ENCODE measurements around the gene MACIR. TPM values are rescaled to one million over a fixed set of nuclear protein-coding genes. Genes with fewer than 3 reads are reported as not detected.
"Not testable (repeated sequence)": the region's sequence is repeated elsewhere in the genome, so short reads cannot be mapped to it uniquely, and the experiment has no call there.

The MACIR gene
- total RNA-seq, 3 donors from 2014 or later, result 30.3 to 72.5 (median 67.9) TPM

DNA sequence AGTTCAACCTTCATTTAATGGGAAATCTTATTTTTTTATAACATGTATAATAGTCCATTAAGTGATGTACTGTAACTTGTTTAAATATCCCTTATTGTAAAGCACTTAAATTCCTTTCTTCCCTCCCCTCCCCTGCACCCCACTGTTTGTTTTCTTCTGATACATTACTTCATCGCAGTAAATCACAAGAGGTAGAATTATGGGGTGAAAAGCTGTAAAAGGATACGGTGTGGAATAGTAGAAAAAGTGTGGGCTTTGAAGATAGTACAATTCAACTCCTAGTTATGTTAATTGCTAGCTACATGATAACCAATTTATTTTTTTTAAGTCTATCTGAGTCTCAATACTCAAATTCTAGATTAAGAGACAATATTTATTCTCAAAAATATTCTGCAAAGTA is 41.9 kb upstream of the MACIR start:
- ATAC-seq, result no peak
- no peak overlapping the region for H3K4me3 ChIP-seq
- TF ChIP-seq, protein P1, sequence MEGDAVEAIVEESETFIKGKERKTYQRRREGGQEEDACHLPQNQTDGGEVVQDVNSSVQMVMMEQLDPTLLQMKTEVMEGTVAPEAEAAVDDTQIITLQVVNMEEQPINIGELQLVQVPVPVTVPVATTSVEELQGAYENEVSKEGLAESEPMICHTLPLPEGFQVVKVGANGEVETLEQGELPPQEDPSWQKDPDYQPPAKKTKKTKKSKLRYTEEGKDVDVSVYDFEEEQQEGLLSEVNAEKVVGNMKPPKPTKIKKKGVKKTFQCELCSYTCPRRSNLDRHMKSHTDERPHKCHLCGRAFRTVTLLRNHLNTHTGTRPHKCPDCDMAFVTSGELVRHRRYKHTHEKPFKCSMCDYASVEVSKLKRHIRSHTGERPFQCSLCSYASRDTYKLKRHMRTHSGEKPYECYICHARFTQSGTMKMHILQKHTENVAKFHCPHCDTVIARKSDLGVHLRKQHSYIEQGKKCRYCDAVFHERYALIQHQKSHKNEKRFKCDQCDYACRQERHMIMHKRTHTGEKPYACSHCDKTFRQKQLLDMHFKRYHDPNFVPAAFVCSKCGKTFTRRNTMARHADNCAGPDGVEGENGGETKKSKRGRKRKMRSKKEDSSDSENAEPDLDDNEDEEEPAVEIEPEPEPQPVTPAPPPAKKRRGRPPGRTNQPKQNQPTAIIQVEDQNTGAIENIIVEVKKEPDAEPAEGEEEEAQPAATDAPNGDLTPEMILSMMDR (IDR thresholded peaks at IDR 0.05), result no peak
- H3K4me1 ChIP-seq (ENCODE audit: low read depth), result no peaks in the 10 kb centered on the region
- no peaks in the 10 kb centered on the region for H3K36me3 ChIP-seq (ENCODE audit: low read depth)
- intact Hi-C loops (cut with DNase I, micrococcal nuclease), result no loop called here
- H3K9me3 ChIP-seq, result no peaks in the 10 kb centered on the region
- no peak for DNase-seq

DNA sequence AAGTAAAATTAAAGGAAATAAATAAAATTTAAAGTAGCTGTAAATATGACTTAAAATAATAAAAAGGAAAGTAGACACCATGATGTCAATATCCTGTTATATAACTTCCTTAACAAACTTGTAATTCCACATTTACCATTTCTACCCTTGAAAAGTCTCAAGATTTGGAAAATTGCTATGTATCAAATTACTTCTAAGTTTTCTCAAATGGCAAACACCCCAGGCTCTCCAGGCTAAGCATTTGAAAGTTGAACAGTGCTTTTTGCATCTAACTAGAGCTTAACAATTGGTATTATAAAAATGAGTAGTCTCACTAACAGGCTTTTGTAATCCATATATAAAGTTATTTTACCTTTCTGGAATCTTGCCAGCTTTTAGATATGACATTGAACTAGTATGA is 41.5 kb upstream of the MACIR start:
- no peak overlapping the region for H3K4me3 ChIP-seq
- intact Hi-C loops (cut with DNase I, micrococcal nuclease), result no loop called here
- H3K9me3 ChIP-seq, result no peaks in the 10 kb centered on the region
- no peaks in the 10 kb centered on the region for H3K4me1 ChIP-seq (ENCODE audit: low read depth)
- DNase-seq (no peak), ATAC-seq (no peak)
- H3K36me3 ChIP-seq (ENCODE audit: low read depth), result no peaks in the 10 kb centered on the region
- TF ChIP-seq, protein P1 (IDR thresholded peaks at IDR 0.05), result no peak

DNA sequence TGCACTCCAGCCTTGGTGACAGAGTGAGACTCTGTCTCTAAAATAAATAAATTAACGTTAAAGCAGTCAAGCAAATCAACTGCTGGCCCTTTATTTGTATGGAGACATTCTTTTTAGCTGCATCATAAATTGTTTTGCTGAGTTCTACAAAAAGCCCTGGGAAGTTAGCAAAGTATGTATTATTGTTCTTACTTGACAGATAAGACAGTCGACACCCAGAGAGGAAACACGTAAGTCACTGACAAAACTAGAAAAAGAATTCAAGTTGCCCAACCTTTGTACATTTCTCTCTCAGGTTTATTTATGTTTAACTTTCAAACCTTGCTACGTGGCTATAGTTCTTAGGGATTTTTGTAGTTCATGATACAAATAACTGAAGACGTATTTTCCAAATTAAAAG is 40.4 kb upstream of the MACIR start:
- ATAC-seq (no peak), DNase-seq (no peak)
- TF ChIP-seq, protein P1 (IDR thresholded peaks at IDR 0.05), result no peak
- no peaks in the 10 kb centered on the region for H3K4me1 ChIP-seq (ENCODE audit: low read depth)
- H3K36me3 ChIP-seq (ENCODE audit: low read depth), result no peaks in the 10 kb centered on the region
- intact Hi-C loops (cut with DNase I, micrococcal nuclease), result no loop called here
- no peaks in the 10 kb centered on the region for H3K9me3 ChIP-seq
- no peak overlapping the region for H3K4me3 ChIP-seq

DNA sequence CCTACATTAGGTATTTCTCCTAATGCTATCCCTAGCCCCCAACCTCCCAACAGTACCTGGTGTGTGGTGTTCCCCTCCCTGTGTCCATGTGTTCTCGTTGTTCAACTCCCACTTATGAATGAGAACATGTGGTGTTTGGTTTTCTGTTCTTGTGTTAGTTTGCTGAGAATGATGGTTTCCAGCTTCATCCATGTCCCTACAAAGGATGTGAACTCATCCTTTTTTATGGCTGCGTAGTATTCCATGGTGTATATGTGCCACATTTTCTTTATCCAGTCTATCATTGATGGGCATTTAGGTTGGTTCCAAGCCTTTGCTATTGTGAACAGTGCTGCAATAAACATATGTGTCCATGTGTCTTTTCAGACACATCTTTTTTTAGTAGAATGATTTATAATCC is 39.5 kb upstream of the MACIR start:
- H3K36me3 ChIP-seq (ENCODE audit: low read depth); H3K4me1 ChIP-seq (ENCODE audit: low read depth); ATAC-seq; H3K4me3 ChIP-seq; H3K9me3 ChIP-seq; intact Hi-C loops (cut with DNase I, micrococcal nuclease); DNase-seq: not testable (repeated sequence)

DNA sequence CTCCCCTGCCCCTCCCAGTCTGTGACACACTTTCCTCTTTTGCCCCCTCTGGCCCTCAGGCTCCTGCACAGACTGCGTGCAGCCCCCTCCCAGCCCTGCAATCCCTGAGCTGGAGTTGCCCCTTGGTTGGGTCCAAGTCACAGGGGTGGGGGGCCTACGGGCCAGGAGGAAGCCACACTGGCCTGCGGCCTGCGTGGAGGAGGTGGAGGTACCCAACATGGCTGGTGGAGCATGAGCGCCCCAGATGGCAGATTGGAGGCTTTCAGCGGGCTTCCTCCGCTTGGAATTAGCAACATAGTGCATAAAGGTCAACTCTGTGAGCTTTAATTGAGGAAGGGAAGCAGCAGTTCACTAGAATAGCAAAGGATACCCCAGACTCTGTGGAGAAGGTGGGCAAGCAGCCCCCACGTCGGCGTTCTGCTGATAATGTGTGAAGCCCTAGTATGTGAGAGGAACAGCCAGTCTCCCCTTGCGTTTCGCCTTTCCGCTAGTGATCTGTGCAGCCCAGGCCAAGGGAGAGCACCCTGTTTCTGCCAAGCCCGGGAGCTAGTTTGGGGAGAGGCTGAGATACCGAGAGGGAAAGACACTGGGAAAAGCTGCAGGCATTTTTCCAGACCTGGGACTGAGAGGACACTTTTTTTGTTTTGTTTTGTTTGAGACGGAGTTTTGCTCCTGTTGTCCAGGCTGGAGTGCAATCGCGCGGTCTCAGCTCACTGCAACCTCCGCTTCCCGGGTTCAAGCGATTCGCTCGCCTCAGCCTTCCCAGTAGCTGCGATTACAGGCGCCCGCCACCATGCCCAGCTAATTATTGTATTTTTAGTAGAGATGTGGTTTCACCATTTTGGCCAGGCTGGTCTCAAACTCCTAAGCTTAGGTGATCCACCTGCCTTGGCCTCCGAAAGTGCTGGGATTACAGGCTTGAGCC is 35.3 kb upstream of the MACIR start:
- Histone ChIP-seq H3K4me1 (ENCODE audit: low read depth) (no peaks in the 10 kb centered on the region), H3K4me3 (no peak overlapping the region), H3K9me3 (no peaks in the 10 kb centered on the region), H3K36me3 (ENCODE audit: low read depth) (no peaks in the 10 kb centered on the region)
- intact Hi-C loops (cut with DNase I, micrococcal nuclease), result no loop called here
- DNase-seq (no peak), ATAC-seq (no peak)
- TF ChIP-seq, protein P1 (IDR thresholded peaks at IDR 0.05), result no peak

DNA sequence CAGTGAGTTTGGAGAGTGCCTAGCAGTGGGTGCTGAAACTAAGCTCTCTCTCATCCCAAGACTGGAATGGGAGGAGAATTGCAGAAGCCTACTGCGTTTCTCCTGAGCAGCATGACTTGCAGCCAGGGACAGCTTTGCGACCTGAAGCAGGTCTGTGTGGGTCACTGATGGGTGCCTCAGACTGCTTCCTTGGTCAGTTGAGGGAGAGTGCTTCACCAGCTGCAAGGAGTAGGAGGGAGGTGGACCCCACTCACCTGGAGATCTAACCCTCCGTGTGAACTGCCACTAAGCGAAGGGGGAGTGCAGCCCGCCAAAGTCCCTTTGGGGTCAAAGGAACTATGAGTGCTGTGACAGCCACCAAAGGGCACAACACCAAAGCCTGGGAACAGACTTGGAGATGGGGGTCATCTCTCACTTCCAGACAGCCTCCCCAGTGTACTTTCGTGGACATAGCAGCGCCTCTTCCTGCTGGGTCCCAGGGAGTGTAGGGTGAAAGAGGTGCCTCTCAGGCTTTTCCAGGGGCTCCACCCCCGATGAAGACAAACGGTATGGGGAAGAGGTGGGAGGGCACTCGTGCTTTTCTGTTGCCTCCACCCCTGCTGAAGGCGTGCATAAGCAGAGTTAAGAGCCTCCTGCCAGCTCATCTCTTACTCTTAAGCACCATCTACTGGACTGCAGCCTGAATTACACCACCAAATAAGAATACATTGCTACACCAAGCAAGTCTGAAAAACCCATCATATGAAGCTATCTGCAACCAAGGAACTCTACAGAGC is 34.3 kb upstream of the MACIR start:
- H3K4me3 ChIP-seq, result no peak overlapping the region
- peak; percentile 95 for ATAC-seq
- H3K36me3 ChIP-seq (ENCODE audit: low read depth), result no peaks in the 10 kb centered on the region
- peak in 2 of 3 donors; percentile 24 to 62 for DNase-seq
- TF ChIP-seq, protein P1 (IDR thresholded peaks at IDR 0.05), result peak; percentile 41
- intact Hi-C loops (cut with DNase I, micrococcal nuclease), result no loop called here
- H3K9me3 ChIP-seq, result no peaks in the 10 kb centered on the region
- H3K4me1 ChIP-seq (ENCODE audit: low read depth), result no peaks in the 10 kb centered on the region
